Stimulated activated CD4-positive, alpha-beta T cell treated with anti-CD3 and anti-CD28 coated beads, TNF-alpha, amount 100 ng/mL, for 24 hours (primary cell): ENCODE data around the gene CBX8.

Experiments used
- DNase-seq, 3 experiments: peaks; one replicate each; pipeline ENCODE4 v3.0.0-alpha.2; 2020; ENCODE audit warnings: low read depth in 3 of 3

The CBX8 gene

DNA sequence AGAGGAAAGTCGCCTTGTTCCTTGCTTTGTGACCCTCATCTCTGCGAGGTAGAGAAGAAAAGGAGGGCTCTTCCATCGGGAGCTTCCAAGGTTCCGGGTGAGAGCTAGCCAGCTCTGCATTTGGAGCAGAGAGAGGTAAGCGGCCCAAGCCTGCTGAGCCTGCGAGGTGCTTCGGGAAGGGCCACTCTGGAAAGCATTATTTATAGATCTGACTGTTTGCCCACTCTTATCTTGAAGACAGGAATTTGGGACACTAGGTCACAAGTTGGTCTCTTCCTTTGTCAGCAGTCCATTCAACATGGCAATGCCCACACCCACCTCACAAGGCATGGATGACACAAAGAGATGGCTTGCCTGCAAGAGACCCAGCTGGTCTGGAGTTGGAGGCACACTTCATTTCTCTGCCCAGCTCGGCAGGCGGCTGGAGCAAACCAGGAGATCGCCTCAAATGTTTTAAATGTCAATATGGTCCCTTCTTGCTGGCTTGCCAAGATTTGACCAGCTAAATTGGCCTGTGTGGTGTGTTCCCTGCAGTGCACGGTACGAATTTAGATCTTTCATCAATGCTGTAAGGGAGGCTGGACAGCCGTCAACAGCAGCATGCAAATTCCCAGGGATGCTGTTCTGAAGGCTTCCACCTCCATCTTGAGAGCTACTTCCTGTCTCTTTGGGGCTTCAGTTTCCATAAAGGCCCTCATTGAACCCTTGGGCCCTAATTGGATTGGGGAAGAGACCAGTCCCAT is 22.8 kb upstream of the CBX8 start:
- no peak for DNase-seq

DNA sequence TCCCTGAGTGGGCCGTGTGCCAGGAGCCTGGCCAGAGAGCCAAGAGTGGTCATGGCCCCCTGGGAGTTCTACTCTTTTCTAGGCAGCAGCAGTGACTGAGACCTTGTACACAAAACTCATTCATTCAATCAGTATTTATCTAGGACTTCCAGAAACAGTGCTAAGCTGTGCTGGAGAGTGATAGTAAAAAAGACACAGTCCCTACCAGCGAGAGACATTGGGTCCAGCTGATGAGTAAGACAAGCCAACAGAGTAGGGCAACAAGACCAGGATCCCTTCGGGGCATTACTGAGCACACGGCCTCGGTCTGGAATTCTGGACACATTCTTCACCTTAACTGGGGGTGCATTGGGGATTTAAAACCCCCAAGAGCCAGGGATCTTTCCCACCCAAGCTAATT is 22.2 kb upstream of the CBX8 start:
- no peak for DNase-seq

DNA sequence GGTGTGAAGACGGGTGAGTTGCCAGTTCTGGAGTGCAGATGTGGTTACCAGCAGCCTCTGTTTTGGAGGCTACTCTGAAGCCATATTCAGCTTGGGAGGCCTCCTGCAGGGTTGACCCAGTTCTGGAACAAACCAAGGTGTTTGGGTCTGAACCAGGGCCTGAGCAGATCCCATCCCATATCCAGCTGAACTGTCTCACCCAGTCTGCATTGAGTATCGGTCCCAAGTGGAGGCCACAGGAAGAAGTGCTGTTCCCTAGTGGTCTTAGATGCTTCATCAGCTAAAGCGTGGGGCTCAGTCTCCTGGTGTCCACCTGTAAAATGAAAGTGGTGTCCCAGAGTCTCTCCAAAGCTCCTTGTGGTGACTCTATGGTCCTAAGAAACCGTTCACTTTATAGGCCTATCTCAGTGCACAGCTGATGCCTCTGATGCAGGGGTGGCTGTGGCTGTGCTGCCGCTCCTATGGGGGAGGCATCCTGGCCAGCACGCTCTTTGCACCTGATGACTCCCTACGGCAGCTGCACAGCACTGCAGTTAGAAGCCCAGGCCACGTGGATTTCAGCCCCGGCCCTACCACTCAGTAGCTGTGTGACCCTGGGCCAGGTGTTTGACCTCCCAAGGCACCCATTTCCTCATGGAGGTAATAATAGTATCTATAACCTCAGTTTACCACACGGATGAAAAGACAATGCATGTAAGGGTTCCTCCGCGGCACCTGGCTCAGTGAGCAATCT is 21.3 kb upstream of the CBX8 start:
- no peak for DNase-seq

DNA sequence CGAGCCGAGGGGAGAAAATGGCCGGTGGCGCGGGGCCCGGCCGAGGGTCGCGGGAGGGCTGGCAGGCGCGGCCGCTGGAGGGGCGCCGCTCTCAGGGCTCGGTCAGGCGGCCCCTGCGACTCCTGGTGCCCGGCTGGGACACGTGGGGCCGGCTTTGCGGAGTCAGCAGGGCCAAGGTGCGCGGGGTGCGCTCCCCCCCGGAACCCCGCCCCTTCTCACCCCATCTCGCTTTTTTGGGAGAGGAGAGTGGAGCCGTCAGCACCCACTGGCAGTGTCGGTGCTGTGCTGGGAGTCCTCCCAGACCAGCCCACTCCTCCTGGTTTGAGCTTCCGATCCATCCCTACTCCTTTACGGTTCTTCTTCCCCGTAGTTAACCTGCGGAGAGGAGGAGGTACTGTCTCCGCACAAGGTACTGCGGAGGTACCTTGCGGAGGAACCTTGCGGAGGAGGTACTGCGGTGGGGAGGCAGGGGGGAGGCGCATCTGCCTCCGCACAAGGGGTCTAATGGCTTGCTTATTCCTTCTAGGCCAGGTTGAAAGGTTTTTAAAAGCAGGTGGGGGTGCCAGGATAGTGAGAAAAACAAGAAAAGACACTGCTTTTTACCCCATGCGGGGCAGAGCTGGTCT is 19.1 kb upstream of the CBX8 start:
- DNase-seq, result no peak

DNA sequence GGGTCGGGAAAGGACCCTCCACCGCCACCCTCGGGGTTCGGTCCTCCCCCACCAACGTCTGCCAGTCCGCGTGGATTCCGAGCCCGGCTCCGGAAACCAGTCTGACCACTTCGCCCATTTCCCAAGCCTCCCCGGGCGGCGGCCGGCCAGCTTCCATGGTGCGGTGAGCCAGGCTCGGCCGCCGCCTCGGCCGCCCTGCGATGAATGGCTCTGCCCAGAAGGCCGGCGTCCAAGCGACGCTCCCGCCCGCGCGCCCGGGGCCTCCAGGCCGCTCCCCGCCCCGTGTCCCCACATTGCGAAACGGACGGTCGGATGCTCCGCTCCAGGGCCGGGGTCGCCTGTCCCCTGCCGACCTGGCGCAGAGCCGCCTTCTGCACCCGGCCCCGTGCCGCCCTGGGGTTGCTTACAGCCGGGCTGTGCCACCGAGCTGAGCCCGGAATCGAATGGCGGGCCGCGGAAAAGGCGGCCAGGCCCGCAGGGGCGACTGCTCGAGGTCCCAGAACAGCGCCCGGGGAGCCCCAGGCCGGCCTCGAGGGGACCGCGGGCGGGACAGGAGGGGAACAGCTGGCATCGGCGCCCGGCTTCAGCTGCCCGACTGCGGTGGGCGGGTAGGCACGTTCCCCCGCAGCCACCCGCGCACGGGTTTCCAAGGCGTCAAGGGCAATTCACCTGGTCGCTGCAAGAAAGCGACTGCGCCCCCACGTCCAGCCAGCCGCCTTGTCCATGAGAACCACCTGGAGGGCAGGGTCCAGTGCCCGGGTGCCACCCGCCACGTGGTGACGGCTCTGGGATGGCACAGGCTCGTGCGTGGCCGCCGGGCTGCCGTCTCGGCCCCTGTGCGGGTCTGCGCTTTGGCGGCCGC is 18.3 kb upstream of the CBX8 start:
- no peak for DNase-seq

DNA sequence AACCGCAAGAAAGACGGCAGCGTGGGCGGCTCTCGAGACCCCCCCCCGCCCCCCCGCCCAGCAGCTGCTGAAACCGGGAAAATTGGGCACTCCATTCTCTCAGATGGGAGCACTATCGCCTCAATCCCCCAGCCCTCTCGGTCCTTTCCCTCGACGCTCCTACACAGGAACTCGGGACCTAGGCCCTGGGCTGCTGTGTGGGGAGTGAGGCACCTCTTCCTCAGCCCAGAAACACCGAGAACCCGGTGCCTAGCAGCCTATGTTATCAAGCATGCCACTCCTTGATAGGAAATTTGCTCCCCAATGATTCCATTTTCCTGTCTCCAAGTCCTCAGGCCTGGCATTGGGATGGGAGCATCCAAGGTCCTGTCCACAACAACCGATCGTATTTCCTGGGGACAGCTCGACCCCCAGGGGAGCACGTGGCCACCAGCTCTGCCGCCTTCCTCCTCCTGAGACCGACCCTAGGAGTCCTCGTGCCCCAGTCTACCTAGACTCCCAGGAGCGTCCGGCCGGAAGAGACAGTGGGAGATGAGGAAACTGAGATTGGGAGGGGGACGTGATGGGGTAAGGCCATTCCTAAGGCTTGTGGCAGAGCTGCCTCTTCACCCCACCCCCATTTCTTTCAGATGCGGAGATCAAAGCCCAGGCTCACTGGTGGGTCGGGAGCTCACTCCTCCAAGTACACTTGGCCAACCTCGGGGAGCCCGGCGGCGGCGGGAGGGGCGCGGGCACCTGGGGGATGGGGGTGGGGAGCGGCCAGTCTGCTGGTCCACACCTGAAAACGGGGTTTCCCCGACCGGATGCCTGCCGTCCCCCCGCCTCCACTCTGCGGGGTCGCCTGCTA is 17.5 kb upstream of the CBX8 start:
- no peak for DNase-seq

DNA sequence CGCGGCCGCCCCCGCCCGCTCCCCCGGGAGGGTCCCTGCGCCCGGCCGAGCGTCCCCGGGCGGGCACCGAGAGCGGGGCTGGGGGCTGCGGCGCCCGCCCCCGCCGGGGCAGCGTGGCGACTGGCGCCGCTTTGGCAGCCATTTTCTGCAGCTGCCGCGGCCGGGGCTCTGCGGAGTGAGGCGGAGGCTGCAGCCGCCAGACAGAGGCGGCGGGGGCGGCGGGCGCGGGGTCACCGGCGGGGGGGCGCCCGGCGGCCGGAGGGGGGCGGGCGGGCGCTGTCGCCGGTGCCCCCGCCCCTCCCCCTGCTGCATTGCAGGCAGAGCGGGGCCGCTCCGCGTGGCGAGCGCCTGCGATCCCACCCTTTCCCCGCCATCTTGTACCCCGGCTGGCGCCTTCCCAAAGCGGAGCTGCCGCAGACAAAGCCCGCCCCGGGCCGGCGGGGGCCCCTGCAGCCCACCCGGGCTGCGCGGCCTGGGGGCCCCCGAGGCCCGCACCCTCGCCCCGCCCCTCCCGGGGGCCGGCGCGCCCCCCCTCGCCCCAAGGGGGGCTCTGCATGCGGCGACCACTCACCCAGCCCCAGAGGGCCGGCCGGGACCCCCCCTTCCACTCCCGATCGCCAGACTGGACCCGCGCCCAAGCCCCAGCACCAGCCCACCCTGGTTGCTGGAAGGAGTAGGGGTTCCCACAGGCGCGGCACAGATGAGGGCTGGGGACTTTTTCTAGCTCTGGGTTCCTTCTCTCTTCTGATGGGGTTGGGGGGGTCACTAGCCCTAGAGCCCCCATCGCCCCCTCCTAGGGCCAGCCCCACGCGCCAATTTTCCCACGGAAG is 16.6 kb upstream of the CBX8 start:
- no peak for DNase-seq

DNA sequence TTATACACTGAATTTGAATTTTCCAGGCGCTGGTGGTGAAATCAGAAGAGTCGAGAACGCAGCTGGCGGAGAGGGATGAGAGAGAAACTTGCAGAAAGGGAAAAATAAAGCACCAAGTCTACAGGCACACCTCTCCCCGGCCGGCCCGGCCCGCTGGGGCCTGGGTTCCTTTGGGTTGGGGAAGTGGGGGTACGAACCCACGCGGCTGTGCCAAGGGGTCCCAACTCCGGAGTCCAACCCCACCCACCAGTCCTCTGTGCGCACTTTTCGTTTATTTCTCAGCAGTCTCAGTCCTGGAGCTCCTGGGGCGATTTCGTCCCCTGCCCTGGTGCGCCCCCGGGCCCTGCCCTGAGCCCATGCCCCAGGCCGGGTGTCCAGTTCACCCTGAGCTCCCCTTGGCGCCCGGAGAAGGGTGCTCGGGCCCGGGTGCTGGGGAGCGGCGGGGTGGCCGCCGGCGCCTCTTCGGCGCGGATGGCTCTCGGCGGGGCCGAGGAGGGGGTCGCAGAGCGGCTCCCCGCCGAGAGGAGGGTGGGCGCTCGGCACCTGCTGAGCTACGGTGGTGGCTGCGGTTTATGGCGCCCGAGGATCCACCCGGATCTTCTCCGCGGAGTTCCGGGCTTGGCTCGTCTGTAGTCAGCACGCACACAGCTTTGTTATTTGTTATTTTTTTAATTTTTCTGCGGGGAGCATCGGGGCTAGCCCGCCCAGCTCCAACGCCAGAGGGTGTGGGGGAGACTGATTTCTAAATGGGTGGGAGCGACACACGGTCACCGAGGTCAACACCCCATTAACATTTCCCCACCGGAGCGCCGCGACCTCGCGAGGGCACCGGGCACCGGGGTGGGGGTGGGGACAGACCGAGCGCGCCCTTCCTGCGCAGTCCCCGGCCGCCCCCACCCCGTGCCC is 15.7 kb upstream of the CBX8 start:
- DNase-seq, result no peak

DNA sequence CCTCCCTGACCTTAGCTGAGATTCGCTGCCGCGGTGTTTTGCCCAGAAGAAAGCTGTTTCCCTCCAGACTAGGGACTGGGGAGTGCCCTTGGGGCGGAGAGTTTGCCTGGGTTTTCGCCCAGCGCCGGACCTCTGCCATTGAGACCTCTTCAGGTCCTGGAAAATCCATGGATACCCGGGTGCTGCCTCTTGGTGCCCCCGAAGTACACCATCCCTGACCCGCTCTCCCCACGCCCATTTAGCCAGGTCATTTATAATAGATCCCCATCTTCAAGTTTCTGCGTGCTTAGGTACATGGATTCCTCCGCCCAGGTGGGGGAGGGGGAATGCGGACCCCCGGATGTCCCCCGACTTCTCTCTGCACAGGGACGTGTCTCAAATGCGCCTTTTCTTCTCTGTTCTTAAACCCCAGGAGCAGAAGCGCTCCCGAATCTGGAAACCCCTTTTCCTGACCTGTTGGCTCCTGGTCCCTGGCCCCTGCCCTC is 15.0 kb upstream of the CBX8 start:
- no peak for DNase-seq

DNA sequence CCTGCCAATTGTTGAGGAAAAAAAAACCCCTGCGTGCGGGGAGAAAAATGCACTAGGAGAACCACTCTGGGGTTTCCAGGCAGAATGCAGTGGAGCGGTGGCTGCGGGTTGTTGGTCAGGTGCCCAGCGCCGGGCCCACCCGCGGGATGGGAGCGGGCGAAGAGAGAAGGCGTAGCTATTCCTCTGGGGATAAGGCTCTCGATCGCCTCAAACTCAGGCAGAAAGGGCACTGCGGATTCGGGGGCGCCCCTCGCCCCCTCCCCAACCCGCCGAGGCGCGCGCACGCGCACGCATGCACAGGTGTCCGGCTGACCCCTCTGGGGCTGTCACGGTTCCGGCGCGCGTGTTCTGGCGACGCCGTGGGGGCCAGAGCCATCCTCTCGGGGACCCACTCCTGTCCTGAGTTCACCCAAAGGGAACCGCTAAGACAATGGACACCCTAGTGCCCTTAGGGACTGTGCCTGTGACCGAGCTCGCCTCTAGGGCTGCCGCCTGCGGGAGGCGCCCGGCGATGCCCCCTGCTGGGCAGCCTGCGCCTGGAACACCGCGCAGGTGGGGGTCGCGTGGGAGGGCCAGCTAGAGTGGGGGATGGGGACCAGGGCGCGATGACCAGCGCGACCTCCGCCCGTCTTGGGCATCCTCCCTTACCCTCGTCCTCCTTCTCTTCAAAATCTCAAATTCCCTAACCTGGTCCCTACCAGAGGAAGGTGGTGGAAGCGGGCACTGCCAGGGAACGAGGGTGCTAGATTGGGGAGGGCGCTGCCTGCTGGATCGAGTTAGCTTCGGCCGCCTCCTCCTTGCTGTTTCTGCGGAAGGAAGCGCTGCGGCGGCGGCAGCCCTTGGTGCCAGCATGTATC is 14.4 kb upstream of the CBX8 start:
- no peak for DNase-seq

DNA sequence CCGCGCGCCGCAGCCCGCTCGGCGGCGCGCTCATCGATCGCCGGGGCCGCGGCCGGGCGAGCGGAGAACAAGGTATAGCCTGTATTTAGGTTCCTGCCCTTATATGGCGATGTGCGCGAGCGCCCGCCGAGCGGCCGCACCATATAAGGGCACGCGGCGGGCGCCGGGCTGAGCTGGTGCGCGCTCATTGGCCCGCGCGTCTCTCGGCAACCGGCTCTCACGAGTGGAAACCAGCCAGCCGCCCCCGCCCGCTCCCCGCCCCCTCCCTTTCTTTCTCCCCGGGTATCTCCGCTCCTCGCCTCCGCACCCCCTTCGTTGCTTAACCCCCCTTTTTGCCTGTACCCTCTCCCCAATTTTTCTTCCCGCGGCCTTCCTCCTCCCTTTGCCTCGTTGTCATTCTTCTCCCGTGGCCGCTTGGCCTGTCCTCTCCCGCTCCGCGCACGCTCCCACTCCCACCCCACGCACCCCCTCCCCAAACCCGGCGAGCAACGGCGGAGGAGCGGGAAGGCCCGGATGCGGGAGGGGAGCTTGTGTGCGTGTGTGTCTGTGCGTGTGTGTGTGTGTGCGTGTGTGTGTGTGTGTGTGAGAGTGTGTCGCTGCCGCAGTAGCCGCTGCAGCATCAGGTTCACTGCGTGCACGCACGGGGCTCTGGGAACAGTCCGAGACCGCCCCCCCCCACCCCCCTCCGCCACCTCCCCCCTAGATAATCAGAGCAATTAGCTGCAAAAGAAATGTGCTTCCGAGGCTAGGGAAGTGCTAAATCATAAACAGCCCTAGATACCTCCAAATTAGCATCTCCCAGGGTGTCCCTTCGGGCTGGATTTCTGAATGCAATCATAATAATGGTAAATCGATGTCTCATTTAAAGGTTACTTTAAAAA is 13.5 kb upstream of the CBX8 start:
- peak; percentile 56 to 78 (median 63) for DNase-seq

DNA sequence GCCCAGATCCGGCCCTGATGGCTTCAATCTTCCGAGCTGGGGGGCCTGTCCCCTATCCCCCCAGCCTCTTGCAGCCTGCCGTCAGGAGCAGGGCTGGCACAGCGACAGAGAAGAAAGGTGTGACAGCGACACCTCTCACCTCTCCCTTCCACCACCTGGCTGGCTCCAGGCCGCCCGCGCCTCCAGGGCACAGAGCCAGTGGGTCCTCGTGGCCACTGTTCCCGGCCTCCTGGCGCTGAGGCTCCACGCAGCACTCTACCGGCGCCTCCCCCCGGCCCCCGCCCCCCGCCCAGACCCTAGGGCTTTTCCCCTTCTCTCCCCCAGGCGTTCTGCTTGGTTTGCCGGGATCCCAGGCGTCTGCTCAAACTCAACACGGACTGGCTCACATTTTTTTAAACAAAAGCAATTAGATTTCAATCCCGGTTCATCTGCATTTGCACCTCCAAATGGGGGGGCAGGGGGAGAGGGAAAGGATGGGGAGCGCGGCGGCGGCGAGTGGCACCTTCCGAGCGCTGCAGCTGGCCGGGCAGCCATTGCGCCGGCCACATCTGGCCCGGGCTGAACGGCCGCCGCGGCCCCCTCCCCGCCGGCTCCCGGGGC is 12.8 kb upstream of the CBX8 start:
- DNase-seq, result no peak

DNA sequence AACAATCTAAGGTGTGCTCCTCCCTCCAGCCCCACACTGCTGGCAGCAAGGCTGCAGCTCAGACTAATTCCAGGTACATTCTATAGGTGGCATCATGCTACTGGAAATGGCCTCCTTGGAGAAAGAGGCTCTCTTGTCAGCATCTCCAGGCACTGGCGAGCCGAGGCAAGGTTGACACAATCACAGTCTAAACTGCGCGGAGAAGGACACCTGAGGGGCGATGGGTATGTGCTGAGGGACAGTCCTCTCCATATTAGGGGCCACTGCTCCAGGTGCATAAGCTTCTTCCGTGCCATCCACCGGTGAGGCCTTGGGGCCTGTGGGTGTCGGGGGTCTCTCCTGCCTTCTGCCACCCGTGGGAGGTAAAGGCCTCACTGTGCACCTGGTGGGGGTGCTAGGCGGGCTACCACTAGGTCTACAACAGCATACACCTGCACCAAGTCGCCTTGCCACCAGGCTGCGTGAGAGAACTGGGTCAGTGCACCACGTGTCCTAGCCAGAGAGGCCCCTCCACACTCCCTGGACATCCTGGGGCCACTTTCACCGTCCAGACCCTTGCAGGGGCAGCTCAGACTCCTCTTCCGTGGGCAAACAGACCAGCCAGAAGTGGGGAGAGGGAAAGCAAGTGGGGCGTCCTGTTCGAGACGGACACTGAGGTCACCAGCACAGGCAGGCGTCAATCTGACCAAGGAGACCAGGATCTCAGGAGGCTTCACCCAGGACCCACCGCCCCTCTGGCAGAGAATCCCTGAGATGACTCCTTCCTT is 12.1 kb upstream of the CBX8 start:
- DNase-seq, result no peak

DNA sequence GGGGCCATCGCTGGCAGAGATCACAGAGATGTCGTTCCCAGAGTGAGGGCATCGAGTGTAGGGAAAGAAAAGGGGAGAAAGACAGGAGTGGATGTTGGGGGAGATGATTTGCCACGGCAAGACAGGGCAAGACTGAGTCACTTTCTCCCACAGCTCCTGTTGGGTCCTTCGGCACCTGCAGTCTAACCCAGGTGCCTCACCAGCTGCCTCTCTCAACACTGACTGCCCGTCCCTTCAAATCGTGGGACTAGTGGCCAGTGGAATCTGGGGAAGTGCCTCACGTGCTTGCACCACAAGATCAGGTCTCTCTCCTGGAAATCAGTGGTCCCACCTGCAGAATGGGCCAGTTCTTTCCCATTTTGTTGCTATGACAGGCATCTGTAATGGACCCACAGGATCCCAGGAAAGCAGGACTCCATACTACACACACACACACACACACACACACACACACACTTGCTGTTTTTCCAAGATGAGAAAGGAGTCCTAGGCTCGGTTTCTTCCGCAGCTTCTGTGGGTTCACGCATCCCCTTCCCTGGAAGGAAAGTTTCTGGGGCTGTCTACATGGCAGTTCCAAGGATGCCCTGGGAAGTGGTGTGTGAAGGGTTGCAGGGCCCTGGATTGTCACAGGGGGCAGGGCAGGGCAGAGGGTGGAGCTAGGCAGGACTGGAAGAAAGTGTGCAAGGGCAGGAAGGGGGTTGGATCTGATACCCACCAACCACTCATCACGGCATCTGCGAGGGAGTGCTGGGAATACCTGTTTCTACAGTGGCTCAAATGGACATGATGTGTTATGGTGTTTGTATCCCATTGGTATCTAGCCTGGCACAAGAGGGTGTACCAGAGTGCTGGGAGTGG is 10.2 kb upstream of the CBX8 start:
- no peak for DNase-seq

DNA sequence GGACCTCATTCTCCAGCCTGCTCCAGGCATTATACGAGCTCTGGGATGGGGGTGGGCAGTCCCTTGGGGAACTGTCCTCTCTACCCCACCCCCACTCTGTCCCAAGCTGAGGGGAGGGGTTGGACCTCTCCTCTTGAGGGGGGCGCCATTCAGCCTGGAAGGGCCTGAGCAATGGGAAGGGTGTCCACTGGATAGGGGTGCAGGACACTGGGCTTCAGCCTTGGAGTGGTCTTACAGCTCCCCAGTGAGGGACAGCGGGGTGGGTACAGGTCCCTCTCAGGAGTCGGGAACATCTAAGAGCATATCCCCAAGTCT is 9.5 kb upstream of the CBX8 start:
- DNase-seq, result no peak
